Measurements from ENCODE around the gene PLB1. TPM values are rescaled to one million over a fixed set of nuclear protein-coding genes. Genes with fewer than 3 reads are reported as not detected.

The PLB1 gene
- total RNA-seq, 1 donor from 2014 or later: not detected

DNA sequence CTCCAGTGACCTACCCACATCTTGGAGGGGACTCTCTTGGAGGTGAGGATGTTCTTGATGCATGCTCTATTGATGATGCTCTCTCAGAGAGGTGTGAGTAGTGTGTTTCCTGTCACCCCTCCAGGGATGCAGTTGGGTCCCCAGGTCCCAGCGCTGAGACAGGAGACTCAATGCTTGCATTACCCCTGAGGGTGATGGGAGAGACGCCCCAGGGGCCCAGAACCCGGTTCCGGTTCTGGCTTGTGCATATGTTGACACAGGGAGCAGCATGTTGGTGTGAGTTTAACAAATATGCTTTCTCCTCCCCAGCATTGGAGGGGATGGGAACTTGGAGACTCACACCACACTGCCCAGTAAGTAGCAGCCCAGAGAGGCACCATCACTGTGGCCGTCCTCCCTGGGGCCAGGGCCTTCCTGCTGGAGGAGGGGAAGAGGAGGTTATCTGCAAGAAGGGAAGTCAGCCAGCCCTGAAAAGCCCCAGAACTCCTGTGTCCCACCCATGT lies 124.5 kb downstream of the PLB1 start:
- Mint-ChIP-seq H3K9me3 (ENCODE audit: unreplicated experiment) (peaks cover 2% of the 10 kb centered on the region), H3K36me3 (ENCODE audit: unreplicated experiment) (no peaks in the 10 kb centered on the region), H3K27me3 (ENCODE audit: unreplicated experiment) (peaks cover 3% of the 10 kb centered on the region), H3K4me3 (ENCODE audit: unreplicated experiment) (no peak overlapping the region), H3K27ac (ENCODE audit: unreplicated experiment) (no peak overlapping the region), H3K4me1 (ENCODE audit: low read depth, unreplicated experiment) (peaks cover 23% of the 10 kb centered on the region)
- DNase-seq: no peak
- TF ChIP-seq, protein P1, sequence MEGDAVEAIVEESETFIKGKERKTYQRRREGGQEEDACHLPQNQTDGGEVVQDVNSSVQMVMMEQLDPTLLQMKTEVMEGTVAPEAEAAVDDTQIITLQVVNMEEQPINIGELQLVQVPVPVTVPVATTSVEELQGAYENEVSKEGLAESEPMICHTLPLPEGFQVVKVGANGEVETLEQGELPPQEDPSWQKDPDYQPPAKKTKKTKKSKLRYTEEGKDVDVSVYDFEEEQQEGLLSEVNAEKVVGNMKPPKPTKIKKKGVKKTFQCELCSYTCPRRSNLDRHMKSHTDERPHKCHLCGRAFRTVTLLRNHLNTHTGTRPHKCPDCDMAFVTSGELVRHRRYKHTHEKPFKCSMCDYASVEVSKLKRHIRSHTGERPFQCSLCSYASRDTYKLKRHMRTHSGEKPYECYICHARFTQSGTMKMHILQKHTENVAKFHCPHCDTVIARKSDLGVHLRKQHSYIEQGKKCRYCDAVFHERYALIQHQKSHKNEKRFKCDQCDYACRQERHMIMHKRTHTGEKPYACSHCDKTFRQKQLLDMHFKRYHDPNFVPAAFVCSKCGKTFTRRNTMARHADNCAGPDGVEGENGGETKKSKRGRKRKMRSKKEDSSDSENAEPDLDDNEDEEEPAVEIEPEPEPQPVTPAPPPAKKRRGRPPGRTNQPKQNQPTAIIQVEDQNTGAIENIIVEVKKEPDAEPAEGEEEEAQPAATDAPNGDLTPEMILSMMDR (IDR thresholded peaks at IDR 0.05; ENCODE audit: partially characterized antibody, unreplicated experiment): no peak

DNA sequence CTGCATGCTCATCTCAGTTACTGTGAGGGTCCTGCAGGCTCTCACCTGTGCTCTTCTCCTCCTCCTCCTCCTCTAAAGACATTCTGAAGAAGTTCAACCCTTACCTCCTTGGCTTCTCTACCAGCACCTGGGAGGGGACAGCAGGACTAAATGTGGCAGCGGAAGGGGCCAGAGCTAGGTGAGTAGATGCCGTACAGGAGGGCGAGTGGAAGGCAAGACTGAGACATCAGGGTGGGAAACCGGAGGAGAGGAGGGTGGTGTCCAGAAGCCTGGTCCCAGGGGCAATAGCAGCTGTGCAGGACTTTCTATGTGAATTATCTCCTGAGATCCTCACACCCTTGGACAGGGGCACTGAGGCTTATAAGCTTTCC lies 124.9 kb downstream of the PLB1 start:
- peaks cover 25% of the 10 kb centered on the region for H3K4me1 Mint-ChIP-seq (ENCODE audit: low read depth, unreplicated experiment)
- no peaks in the 10 kb centered on the region for H3K36me3 Mint-ChIP-seq (ENCODE audit: unreplicated experiment)
- no peak overlapping the region for H3K27ac Mint-ChIP-seq (ENCODE audit: unreplicated experiment)
- peaks cover 3% of the 10 kb centered on the region for H3K27me3 Mint-ChIP-seq (ENCODE audit: unreplicated experiment)
- H3K4me3 Mint-ChIP-seq (ENCODE audit: unreplicated experiment): peak overlapping the region; percentile 53
- no peak for DNase-seq
- TF ChIP-seq, protein P1 (IDR thresholded peaks at IDR 0.05; ENCODE audit: partially characterized antibody, unreplicated experiment): no peak
- H3K9me3 Mint-ChIP-seq (ENCODE audit: unreplicated experiment): peaks cover 2% of the 10 kb centered on the region

DNA sequence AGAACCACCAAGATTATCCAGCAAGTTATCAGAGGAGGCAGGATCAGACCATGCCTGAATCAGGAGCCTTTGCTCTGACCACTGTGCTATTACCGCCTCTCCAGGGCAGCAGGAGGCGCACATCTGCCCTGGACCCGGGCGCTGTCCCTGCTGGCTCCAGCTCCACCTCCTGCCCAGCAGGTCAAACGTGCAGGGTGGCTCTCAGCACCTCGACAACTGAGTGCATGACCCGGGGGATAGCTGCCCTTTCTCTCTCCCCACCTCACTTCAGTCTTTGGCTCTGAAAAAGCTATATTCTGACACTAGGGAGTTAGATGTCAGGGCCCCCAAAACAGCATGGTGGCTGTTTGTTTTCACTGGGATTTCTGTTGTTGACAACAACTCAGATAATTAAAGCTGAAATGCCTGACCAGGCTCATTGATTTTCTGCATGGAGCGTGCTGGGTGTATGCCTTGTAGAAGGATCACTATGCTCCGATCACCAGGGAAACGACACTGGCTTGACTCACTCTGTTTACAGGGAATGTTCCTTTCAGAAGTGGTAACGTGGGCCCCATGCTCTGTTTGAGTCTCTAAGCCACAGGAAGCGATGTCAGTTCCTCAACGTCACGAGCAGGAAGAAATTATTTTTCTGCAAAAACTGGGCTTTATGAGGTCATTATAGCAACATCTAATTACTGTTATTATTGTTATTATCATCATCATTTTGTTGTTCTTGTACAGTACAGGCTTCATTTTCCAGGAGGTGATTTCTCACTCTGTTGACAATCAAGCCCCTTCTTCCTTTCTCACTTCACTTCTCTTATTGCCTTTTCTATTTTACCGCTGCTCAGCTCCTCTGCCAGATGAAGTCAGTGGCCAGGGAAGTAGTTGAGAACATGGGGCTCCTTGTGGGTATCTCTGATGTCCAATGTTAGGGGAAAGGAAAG lies 125.6 kb downstream of the PLB1 start:
- peaks cover 3% of the 10 kb centered on the region for H3K27me3 Mint-ChIP-seq (ENCODE audit: unreplicated experiment)
- peak overlapping the region; percentile 53 for H3K4me3 Mint-ChIP-seq (ENCODE audit: unreplicated experiment)
- TF ChIP-seq, protein P1 (IDR thresholded peaks at IDR 0.05; ENCODE audit: partially characterized antibody, unreplicated experiment): no peak
- H3K27ac Mint-ChIP-seq (ENCODE audit: unreplicated experiment): peak overlapping the region; percentile 11
- peak; percentile 38 for DNase-seq
- no peaks in the 10 kb centered on the region for H3K36me3 Mint-ChIP-seq (ENCODE audit: unreplicated experiment)
- H3K9me3 Mint-ChIP-seq (ENCODE audit: unreplicated experiment): peaks cover 2% of the 10 kb centered on the region
- peaks cover 24% of the 10 kb centered on the region for H3K4me1 Mint-ChIP-seq (ENCODE audit: low read depth, unreplicated experiment)

DNA sequence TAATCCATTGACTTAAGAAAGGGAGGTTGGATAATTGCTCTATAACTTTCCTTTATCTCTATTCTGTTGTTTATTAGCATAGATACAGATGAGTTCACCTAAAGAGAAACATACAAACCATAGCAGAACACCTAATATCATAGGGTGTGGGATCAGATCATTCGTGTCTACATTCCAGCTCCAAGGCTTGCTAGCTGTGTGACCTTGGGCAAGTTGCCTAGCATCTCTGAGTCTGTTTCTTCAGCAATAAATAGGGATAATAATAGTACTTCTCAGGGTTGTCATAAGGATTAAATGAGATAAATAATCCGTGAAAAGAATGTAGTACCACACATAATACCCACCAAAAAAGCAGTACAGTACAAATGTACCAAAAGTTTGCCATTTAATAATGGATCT lies 126.2 kb downstream of the PLB1 start:
- no peaks in the 10 kb centered on the region for H3K36me3 Mint-ChIP-seq (ENCODE audit: unreplicated experiment)
- peaks cover 2% of the 10 kb centered on the region for H3K9me3 Mint-ChIP-seq (ENCODE audit: unreplicated experiment)
- DNase-seq: no peak
- H3K27me3 Mint-ChIP-seq (ENCODE audit: unreplicated experiment): peaks cover 3% of the 10 kb centered on the region
- TF ChIP-seq, protein P1 (IDR thresholded peaks at IDR 0.05; ENCODE audit: partially characterized antibody, unreplicated experiment): no peak
- no peak overlapping the region for H3K4me3 Mint-ChIP-seq (ENCODE audit: unreplicated experiment)
- H3K4me1 Mint-ChIP-seq (ENCODE audit: low read depth, unreplicated experiment): peaks cover 21% of the 10 kb centered on the region
- H3K27ac Mint-ChIP-seq (ENCODE audit: unreplicated experiment): peak overlapping the region; percentile 11

Data from glutamatergic neuron (in vitro differentiated cells).